GM18505 (cell line): ENCODE measurements around the gene SMIM9.

ENCODE experiments used
- ATAC-seq: cut with Tn5 transposase; IDR thresholded peaks from one replicate; pipeline ENCODE4 v1.9.1; 2021; ENCODE audit not compliant: unreplicated experiment
- POLR2A ChIP-seq: IDR thresholded peaks from 4 replicates; pipeline ENCODE4 v1.6.1; 2011; ENCODE audit warnings: borderline replicate concordance; ENCODE audit not compliant: insufficient read depth, insufficient read length; ENCODE audit errors: extremely low read depth

SMIM9 gene

GRCh38 chrX:154779261-154779660 is 55.2 kb downstream of the SMIM9 start:
- no peak for ATAC-seq
- TF ChIP-seq POLR2A = no peak

DNA sequence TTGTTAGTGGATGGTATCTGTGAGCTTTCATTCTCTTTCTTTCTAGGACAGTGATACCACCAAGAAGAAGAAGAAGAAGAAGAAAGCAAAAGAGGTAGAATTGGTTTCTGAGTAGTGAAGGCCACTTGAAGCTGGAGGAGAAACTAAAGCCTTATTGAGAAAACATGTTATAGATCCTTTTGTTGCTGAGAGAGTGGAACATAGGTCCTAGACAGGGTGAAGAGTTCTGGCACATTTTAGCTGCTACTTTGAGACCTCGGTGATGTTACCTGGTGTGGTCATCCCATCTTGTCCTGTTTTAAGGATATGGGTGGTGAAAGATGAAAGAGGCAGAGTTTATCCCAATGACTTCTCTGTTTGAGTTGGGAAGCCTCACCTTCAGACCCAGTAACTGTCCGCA is 57.7 kb downstream of the SMIM9 start:
- no peak for ATAC-seq
- TF ChIP-seq POLR2A = no peak

DNA sequence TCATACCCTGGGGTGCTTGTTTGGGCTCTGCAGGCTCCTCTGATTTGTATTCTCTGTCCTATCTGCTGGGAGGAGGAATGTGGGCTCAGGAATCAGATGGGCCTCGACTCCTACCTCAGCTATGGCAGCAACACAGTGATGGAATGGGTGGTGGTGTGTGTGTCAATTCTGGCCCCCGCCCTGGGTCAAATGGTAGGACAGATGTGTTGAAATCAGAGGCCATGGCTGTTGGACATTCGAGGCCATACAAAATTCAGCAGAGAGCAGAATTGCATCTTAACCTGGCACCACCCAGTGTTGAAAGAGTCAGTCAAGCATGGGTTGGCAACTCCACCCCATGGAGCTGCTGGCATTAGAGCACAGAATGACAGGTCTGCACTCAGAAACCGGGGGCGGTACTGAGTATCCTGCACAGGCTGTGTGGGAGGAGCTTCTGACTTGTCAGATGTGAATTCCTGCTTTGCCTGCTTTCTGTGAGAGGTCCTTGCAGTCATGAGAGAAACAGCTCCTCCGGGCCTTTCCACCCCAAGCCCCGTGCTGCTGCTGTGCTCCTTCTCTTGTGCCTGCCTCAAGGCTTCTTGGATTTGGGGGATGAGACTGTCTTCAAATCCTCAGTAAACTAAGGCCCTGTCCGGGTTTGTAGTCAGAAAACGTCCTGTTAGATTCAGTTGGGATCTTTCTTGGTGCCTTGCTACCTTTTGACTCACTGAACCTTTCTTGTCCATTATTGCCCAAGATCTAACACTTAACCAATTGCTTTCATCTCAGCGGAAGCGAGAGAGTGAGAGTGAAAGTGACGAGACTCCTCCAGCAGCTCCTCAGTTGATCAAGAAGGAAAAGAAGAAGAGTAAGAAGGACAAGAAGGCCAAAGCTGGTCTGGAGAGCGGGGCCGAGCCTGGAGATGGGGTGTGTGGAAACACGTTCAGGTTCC is 58.8 kb downstream of the SMIM9 start:
- ATAC-seq = no peak
- no peak for TF ChIP-seq POLR2A

DNA sequence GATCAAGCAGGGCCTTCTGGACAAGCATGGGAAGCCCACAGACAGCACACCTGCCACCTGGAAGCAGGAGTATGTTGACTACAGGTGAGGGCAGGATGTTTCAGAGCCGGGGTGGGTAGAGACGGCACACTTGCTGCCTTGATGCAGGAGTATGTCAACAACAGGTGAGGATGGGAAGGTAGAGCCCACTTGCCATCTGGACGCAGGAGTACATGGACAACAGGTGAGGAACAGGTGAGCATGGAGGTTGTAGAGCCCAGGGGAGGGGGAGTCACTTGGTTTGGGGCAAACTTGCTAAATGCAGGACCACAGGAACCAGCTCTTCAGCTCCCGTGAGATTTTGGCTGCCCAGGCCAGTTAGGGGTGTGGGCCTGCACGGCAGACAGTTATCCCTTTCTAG is 59.8 kb downstream of the SMIM9 start:
- TF ChIP-seq POLR2A = no peak

More for the DNA sequence above, 59.8 kb downstream of the SMIM9 start:
- no peak for ATAC-seq
